HepG2 (cell line): ENCODE data around the gene ZSCAN21. TPM values are rescaled to one million over a fixed set of nuclear protein-coding genes. Genes with fewer than 3 reads are reported as not detected.

ENCODE experiments used
- GABPB1 ChIP-seq: IDR thresholded peaks from 2 replicates; pipeline ENCODE4 v1.6.1; 2016; ENCODE audit warnings: mild to moderate bottlenecking, missing genetic modification reagents, moderate library complexity, missing compliant biosample characterization
- IRF9 ChIP-seq: sonication (generic); formaldehyde crosslinking; IDR thresholded peaks from 2 replicates; pipeline ENCODE4 v1.8.0; 2022; ENCODE audit warnings: missing genetic modification reagents, mild to moderate bottlenecking, borderline replicate concordance
- JUN ChIP-seq: sonication (generic); formaldehyde crosslinking; IDR thresholded peaks from 2 replicates; pipeline ENCODE4 v1.4.0; 2020; ENCODE audit warnings: mild to moderate bottlenecking, missing genetic modification reagents
- KIAA2018 ChIP-seq: sonication (generic); formaldehyde crosslinking; IDR thresholded peaks from 2 replicates; pipeline ENCODE4 v1.5.0; 2020; ENCODE audit warnings: mild to moderate bottlenecking, missing genetic modification reagents, borderline replicate concordance
- MAX ChIP-seq: IDR thresholded peaks from 2 replicates; pipeline ENCODE4 v1.6.1; 2012; ENCODE audit warnings: inconsistent platforms
- MLX ChIP-seq: IDR thresholded peaks from 2 replicates; pipeline ENCODE4 v1.6.1; 2016
- NR2F1 ChIP-seq, 2 experiments: fragments of 450-650 bp in 1 of 2; formaldehyde crosslinking in 1 of 2; IDR thresholded peaks; 2 replicates each; pipeline versions ENCODE4 v1.5.0 to v1.6.1; 2016 to 2020; ENCODE audit warnings: mild to moderate bottlenecking in 1 of 2, missing compliant biosample characterization in 1 of 2, missing genetic modification reagents in 1 of 2, moderate library complexity in 1 of 2
- SNAPC4 ChIP-seq: sonication (generic); formaldehyde crosslinking; IDR thresholded peaks from 2 replicates; pipeline ENCODE4 v1.4.0; 2020; ENCODE audit warnings: mild to moderate bottlenecking, missing genetic modification reagents
- TIGD3 ChIP-seq: sonication (generic); formaldehyde crosslinking; IDR thresholded peaks from 2 replicates; pipeline ENCODE4 v1.5.1; 2020; ENCODE audit warnings: mild to moderate bottlenecking, missing genetic modification reagents, borderline replicate concordance
- ZFYVE20 ChIP-seq: sonication (generic); formaldehyde crosslinking; IDR thresholded peaks from 2 replicates; pipeline ENCODE4 v1.8.0; 2023; ENCODE audit warnings: low read depth, mild to moderate bottlenecking, moderate library complexity, missing genetic modification reagents, borderline replicate concordance
- ZKSCAN8 ChIP-seq: IDR thresholded peaks from 2 replicates; pipeline ENCODE4 v1.6.1; 2016; ENCODE audit warnings: borderline replicate concordance, missing genetic modification reagents, missing compliant biosample characterization
- polyA plus RNA-seq, 8 experiments: library from polyadenylated mRNA; depleted of rRNA in 3 of 8; stranded (reverse) in 7 of 8; unstranded in 1 of 8; fragments of >200 nt; fragmentation: Illumina TruSeq in 4 of 8; extraction: Trizol in 4 of 8; gene quantifications; 2 replicates each; pipeline versions ENCODE4 v1.2.1 to v1.2.3, GENCODE V29; 2011 to 2016; ENCODE audit warnings: low read depth in 4 of 8, missing spikeins in 1 of 8, mixed read lengths in 1 of 8; ENCODE audit not compliant: insufficient read depth in 1 of 8
- total RNA-seq, 5 experiments: library from RNA; depleted of rRNA; stranded (reverse); fragments of >200 nt; fragmentation: Illumina TruSeq; extraction: Trizol; gene quantifications; 2 replicates each; pipeline ENCODE4 v1.2.3, GENCODE V29; 2016; ENCODE audit warnings: low read depth in 1 of 5

ZSCAN21 gene
- total and polyA plus RNA-seq, 2 of the 13 experiments (the other 11 are each of a cell fraction or from before 2014, with no cell fraction given), result 7.0 to 10.0 TPM

- TF ChIP-seq KIAA2018 (no peak), TIGD3 (CRISPR knock-in tag) (no peak), SNAPC4 (CRISPR knock-in tag) (no peak), MLX (CRISPR knock-in tag) (0 out of 2 replicates have a peak, but pooled peaks have one; percentile 43), NR2F1 (CRISPR knock-in tag; IDR thresholded peaks at IDR 0.05) (peak; percentile 65 to 75; a peak in 2 of 4 replicates), ZKSCAN8 (no peak), ZFYVE20 (CRISPR knock-in tag) (no peak), IRF9 (no peak), MAX (0 out of 2 replicates have a peak, but pooled peaks have one; percentile 40), GABPB1 (CRISPR knock-in tag) (no peak), JUN (no peak)
Observed at GRCh38 chr7:100079024-100079560, 29.5 kb downstream of the ZSCAN21 start (continued).
